ENCODE data around the gene FARS2. TPM values are rescaled to one million over a fixed set of nuclear protein-coding genes. Genes with fewer than 3 reads are reported as not detected.

FARS2 gene
- total and polyA plus RNA-seq, 2 of the 13 experiments (the other 11 are each of a cell fraction or from before 2014, with no cell fraction given) = 15.4 to 26.0 TPM

DNA sequence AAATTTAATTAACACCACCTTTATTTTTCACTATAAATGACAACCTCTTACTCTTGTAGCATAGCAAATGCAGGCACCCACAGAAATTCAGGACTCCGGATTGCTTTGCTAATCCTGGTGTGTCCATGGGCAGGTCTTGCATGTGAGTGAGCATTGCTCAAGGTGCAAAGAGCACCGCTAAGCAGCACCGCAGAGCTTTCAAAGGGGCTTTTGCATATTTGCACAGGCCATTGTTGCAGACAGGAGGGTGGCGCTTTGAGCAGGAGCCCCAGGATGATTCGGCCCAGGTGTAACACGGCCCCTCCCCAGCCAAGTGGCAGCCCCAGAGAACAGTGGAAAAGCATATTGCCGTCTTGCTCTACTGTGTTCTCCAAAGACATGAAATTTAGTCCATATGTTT lies 452.2 kb downstream of the FARS2 start (continued):
- TF ChIP-seq NR2F6 (IDR thresholded peaks at IDR 0.05) = 0 out of 2 replicates have a peak, but pooled peaks have one; percentile 49
- peak; percentile 44; the same call in 1 of the 2 replicates for TF ChIP-seq NR2F6 (CRISPR knock-in tag; IDR thresholded peaks at IDR 0.05)
- no peak for TF ChIP-seq ZNF773 (CRISPR knock-in tag; IDR thresholded peaks at IDR 0.05; ENCODE audit: borderline replicate concordance)
- TF ChIP-seq NKX3-1 (CRISPR knock-in tag; IDR thresholded peaks at IDR 0.05) = 0 out of 2 replicates have a peak, but pooled peaks have one; percentile 43
- no peak for TF ChIP-seq ZNF260 (CRISPR knock-in tag; IDR thresholded peaks at IDR 0.05; ENCODE audit: borderline replicate concordance, low read depth)
- TF ChIP-seq ZNF543 (CRISPR knock-in tag; IDR thresholded peaks at IDR 0.05) = no peak
- TF ChIP-seq KDM5A (IDR thresholded peaks at IDR 0.05; ENCODE audit: borderline replicate concordance, low read length) = no peak
- peak; percentile 82 for TF ChIP-seq ZNF644 (CRISPR knock-in tag; IDR thresholded peaks at IDR 0.05; ENCODE audit: low read depth)
- TF ChIP-seq ZIK1 (CRISPR knock-in tag; IDR thresholded peaks at IDR 0.05; ENCODE audit: borderline replicate concordance, low read depth) = no peak
- TF ChIP-seq STAG1 (CRISPR knock-in tag; IDR thresholded peaks at IDR 0.05) = peak; percentile 23; the same call in 1 of the 2 replicates
- TF ChIP-seq ZNF546 (CRISPR knock-in tag; conservative IDR thresholded peaks at IDR 0.05) = no peak; the same call in 1 of the 2 replicates
- no peak for TF ChIP-seq FOXP1 (IDR thresholded peaks at IDR 0.05)
- TF ChIP-seq FOXP1 (CRISPR knock-in tag; IDR thresholded peaks at IDR 0.05) = peak; percentile 64; the same call in 1 of the 2 replicates
- peak; percentile 59 for TF ChIP-seq RXRA (CRISPR knock-in tag; IDR thresholded peaks at IDR 0.05)
- TF ChIP-seq RCOR2 (CRISPR knock-in tag; IDR thresholded peaks at IDR 0.05) = peak; percentile 66; the same call in 1 of the 2 replicates
- no peak for TF ChIP-seq DNMT1 (CRISPR knock-in tag; IDR thresholded peaks at IDR 0.05)

DNA sequence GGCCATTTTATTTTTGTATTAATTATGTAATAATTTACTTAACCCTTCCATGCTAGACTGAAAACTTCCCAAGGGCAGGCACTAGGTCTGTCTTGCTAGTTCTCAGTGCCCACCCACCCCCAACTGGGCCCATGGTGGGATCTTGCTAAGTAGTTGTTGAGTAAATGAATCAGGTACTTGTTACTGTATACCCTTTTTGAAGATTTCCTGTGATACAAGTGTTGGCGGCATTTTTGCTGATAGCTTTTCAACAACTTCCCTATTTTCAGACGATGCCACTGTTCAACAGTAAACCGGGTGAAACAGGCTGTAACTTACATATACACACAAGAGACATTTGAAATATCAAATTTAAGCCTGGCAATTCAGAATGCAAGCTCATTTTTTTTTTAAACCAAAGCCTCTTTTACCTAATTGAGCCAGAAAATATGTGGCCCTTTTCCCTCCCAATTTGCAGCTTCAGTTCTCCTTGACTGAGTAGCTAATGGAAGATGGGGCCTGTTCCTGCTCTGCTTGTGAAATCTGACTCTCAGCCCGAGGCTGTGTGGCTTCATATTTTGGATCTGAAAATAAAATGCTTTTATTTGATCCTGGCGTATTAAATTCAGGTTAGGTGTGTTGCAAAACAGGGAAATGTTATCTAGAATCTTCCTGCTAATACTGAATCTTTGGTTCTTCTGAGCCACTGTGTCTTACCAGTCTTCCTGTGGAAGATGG lies 457.1 kb downstream of the FARS2 start:
- BruUV-seq (replicated peaks) = no TSS peak
- no peak overlapping the region for H3K4me3 ChIP-seq (replicated peaks in 1 of 3; ENCODE audit: insufficient read depth in 1 of 3, low read depth in 2 of 3, low read length in 3 of 3)
- H2AFZ ChIP-seq (ENCODE audit: low read length) = no peak overlapping the region
- no peaks in the 10 kb centered on the region for H3K27me3 ChIP-seq (ENCODE audit: control insufficient read depth in 1 of 2, insufficient read depth in 2 of 2, low read length in 2 of 2)
- TF ChIP-seq CHD2 (IDR thresholded peaks at IDR 0.05; ENCODE audit: low read depth, low read length) (no peak), ZFP37 (CRISPR knock-in tag; IDR thresholded peaks at IDR 0.05; ENCODE audit: borderline replicate concordance) (no peak)
- TF ChIP-seq, protein P1, sequence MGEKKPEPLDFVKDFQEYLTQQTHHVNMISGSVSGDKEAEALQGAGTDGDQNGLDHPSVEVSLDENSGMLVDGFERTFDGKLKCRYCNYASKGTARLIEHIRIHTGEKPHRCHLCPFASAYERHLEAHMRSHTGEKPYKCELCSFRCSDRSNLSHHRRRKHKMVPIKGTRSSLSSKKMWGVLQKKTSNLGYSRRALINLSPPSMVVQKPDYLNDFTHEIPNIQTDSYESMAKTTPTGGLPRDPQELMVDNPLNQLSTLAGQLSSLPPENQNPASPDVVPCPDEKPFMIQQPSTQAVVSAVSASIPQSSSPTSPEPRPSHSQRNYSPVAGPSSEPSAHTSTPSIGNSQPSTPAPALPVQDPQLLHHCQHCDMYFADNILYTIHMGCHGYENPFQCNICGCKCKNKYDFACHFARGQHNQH (CRISPR knock-in tag; IDR thresholded peaks at IDR 0.05) = no peak
- intact Hi-C loops (cut with micrococcal nuclease; ENCODE audit: unreplicated experiment) (no loop called here), in situ Hi-C loops (cut with HindIII; ENCODE audit: extremely low pct_ligation_motif_present, low pct_unique_long_range_greater_than_20kb) (no loop called here)
- H3K27ac ChIP-seq (ENCODE audit: extremely low read length, insufficient read depth, low read length) = no peak overlapping the region
- WGBS (ENCODE audit: low lambda C conversion rate) = 92% methylated on average over 5 of the region's 5 CpGs
- H3K9ac ChIP-seq (ENCODE audit: insufficient read depth, low read depth, low read length) = no peak overlapping the region
- FAIRE-seq (no peak), DNase-seq (ENCODE audit: low spot score) (no peak), ATAC-seq (no peak)
- H3K4me1 ChIP-seq (ENCODE audit: insufficient read depth, low read length) = peaks cover 12% of the 10 kb centered on the region
- peaks cover 12% of the 10 kb centered on the region for H3K9me3 ChIP-seq (ENCODE audit: low read length)
- CTCF ChIA-PET (ENCODE audit: low intra/inter-chr PET ratio, low total read pairs) = no interaction called here
- H3K36me3 ChIP-seq (replicated peaks in 1 of 2; ENCODE audit: control insufficient read depth in 1 of 2, insufficient read depth in 2 of 2, low read length in 2 of 2) = no peaks in the 10 kb centered on the region
- no peaks in the 10 kb centered on the region for H4K20me1 ChIP-seq (ENCODE audit: insufficient read depth, low read length)
- H3K4me2 ChIP-seq (ENCODE audit: low read depth, low read length) = no peak overlapping the region
- no peaks in the 10 kb centered on the region for H3K79me2 ChIP-seq (ENCODE audit: insufficient read depth, low read length)
- POLR2A ChIA-PET = no interaction called here

Measured in HepG2 (cell line).